ENCODE data around the gene EYA2.

The EYA2 gene

GRCh38 chr20:47191074-47191673 is 296.5 kb downstream of the EYA2 start:
- CTCF ChIA-PET, result no interaction called here
- no peak for DNase-seq (ENCODE audit: extremely low spot score)
- TF ChIP-seq ARNT (IDR thresholded peaks at IDR 0.05) (no peak), HDGF (IDR thresholded peaks at IDR 0.05; ENCODE audit: borderline replicate concordance) (no peak), LEF1 (IDR thresholded peaks at IDR 0.05; ENCODE audit: borderline replicate concordance) (no peak), FOXM1 (IDR thresholded peaks at IDR 0.05; ENCODE audit: borderline replicate concordance) (no peak), PKNOX1 (IDR thresholded peaks at IDR 0.05) (no peak), SUZ12 (IDR thresholded peaks at IDR 0.05) (no peak), L3MBTL2 (conservative IDR thresholded peaks at IDR 0.05) (no peak), FOXK2 (IDR thresholded peaks at IDR 0.05) (no peak), ELF4 (IDR thresholded peaks at IDR 0.05) (no peak), CTBP1 (IDR thresholded peaks at IDR 0.05; ENCODE audit: borderline replicate concordance) (no peak), TARDBP (IDR thresholded peaks at IDR 0.05) (no peak), SP1 (IDR thresholded peaks at IDR 0.05) (no peak), NFRKB (IDR thresholded peaks at IDR 0.05) (no peak), FOXA1 (IDR thresholded peaks at IDR 0.05) (no peak), BHLHE40 (IDR thresholded peaks at IDR 0.05; ENCODE audit: borderline replicate concordance) (no peak)
- POLR2A ChIA-PET, result no interaction called here

GRCh38 chr20:47191956-47192355 is 297.3 kb downstream of the EYA2 start:
- ChIA-PET CTCF (no interaction called here), POLR2A (no interaction called here)
- TF ChIP-seq NFRKB (IDR thresholded peaks at IDR 0.05), result no peak
- no peak for TF ChIP-seq SP1 (IDR thresholded peaks at IDR 0.05)
- TF ChIP-seq ARNT (IDR thresholded peaks at IDR 0.05), result no peak
- TF ChIP-seq PKNOX1 (IDR thresholded peaks at IDR 0.05), result no peak
- no peak for TF ChIP-seq TARDBP (IDR thresholded peaks at IDR 0.05)
- TF ChIP-seq CTBP1 (IDR thresholded peaks at IDR 0.05; ENCODE audit: borderline replicate concordance), result no peak
- TF ChIP-seq FOXK2 (IDR thresholded peaks at IDR 0.05), result no peak
- no peak for TF ChIP-seq HDGF (IDR thresholded peaks at IDR 0.05; ENCODE audit: borderline replicate concordance)
- TF ChIP-seq LEF1 (IDR thresholded peaks at IDR 0.05; ENCODE audit: borderline replicate concordance), result no peak
- no peak for TF ChIP-seq ZNF384 (IDR thresholded peaks at IDR 0.05)
- TF ChIP-seq L3MBTL2 (conservative IDR thresholded peaks at IDR 0.05), result no peak
- TF ChIP-seq FOXM1 (IDR thresholded peaks at IDR 0.05; ENCODE audit: borderline replicate concordance), result no peak
- no peak for TF ChIP-seq ELF4 (IDR thresholded peaks at IDR 0.05)
- TF ChIP-seq BHLHE40 (IDR thresholded peaks at IDR 0.05; ENCODE audit: borderline replicate concordance), result no peak
- no peak for TF ChIP-seq FOXA1 (IDR thresholded peaks at IDR 0.05)
- TF ChIP-seq SUZ12 (IDR thresholded peaks at IDR 0.05), result no peak
- no peak for DNase-seq (ENCODE audit: extremely low spot score)

GRCh38 chr20:47195573-47195972 is 300.9 kb downstream of the EYA2 start:
- CTCF ChIA-PET, result interaction anchor here (0.6 kb wide), 1 partner anchor 8 kb away, joined by 5 read pairs; no protein-coding TSS in a partner anchor
- POLR2A ChIA-PET, result no interaction called here
- no peak for DNase-seq (ENCODE audit: extremely low spot score)
- TF ChIP-seq NFRKB (IDR thresholded peaks at IDR 0.05) (no peak), ZNF384 (IDR thresholded peaks at IDR 0.05) (no peak), FOXM1 (IDR thresholded peaks at IDR 0.05; ENCODE audit: borderline replicate concordance) (no peak), PKNOX1 (IDR thresholded peaks at IDR 0.05) (no peak), TARDBP (IDR thresholded peaks at IDR 0.05) (no peak), ELF4 (IDR thresholded peaks at IDR 0.05) (no peak), ARNT (IDR thresholded peaks at IDR 0.05) (no peak), FOXK2 (IDR thresholded peaks at IDR 0.05) (no peak), CTBP1 (IDR thresholded peaks at IDR 0.05; ENCODE audit: borderline replicate concordance) (no peak), FOXA1 (IDR thresholded peaks at IDR 0.05) (no peak), LEF1 (IDR thresholded peaks at IDR 0.05; ENCODE audit: borderline replicate concordance) (no peak), SUZ12 (IDR thresholded peaks at IDR 0.05) (no peak)

- peak; percentile 86 for DNase-seq (ENCODE audit: extremely low spot score)
- no peak for TF ChIP-seq SP1 (IDR thresholded peaks at IDR 0.05)
- TF ChIP-seq L3MBTL2 (conservative IDR thresholded peaks at IDR 0.05), result peak; percentile 20; the same call in 1 of the 2 replicates
- ChIA-PET POLR2A (no interaction called here), CTCF (interaction anchor here (0.5 to 1.6 kb wide), 4 partner anchors 11 to 187 kb away, joined by 3 to 8 read pairs (median 4); no protein-coding TSS in a partner anchor)
These were observed 301.7 kb downstream of the EYA2 start for GRCh38 chr20:47196091-47197081.

DNA sequence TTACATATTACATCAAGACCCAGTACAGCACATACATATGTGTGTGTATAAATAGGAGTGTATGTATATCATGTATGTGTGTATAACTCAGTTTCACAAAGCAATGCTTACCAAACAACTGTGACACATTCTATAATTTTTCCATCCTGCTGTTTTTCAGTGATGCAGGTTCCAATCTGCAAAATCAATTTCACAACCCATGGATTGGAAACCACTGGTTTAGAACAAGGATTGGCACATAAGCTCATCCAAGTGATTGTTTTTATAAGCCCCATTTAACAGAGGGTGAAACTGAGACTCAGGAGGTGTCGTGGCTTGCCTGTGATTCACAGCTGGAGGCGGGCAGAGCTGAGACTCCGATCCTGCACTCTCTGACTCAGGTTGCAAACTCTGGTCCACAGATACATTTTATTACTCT is 303.6 kb downstream of the EYA2 start:
- no peak for DNase-seq (ENCODE audit: extremely low spot score)
- POLR2A ChIA-PET, result no interaction called here
- TF ChIP-seq HDGF (IDR thresholded peaks at IDR 0.05; ENCODE audit: borderline replicate concordance) (no peak), PKNOX1 (IDR thresholded peaks at IDR 0.05) (no peak), CTBP1 (IDR thresholded peaks at IDR 0.05; ENCODE audit: borderline replicate concordance) (no peak)
- CTCF ChIA-PET, result interaction anchor here (1.5 kb wide), 1 partner anchor 186 kb away, joined by 4 read pairs; no protein-coding TSS in a partner anchor

Data from HEK293T (cell line).